ENCODE results near the gene FMNL2.

- TF ChIP-seq EZH2 (optimal IDR thresholded peaks at IDR 0.05; ENCODE audit: low read depth, low read length): no peak
- TF ChIP-seq, protein P1, sequence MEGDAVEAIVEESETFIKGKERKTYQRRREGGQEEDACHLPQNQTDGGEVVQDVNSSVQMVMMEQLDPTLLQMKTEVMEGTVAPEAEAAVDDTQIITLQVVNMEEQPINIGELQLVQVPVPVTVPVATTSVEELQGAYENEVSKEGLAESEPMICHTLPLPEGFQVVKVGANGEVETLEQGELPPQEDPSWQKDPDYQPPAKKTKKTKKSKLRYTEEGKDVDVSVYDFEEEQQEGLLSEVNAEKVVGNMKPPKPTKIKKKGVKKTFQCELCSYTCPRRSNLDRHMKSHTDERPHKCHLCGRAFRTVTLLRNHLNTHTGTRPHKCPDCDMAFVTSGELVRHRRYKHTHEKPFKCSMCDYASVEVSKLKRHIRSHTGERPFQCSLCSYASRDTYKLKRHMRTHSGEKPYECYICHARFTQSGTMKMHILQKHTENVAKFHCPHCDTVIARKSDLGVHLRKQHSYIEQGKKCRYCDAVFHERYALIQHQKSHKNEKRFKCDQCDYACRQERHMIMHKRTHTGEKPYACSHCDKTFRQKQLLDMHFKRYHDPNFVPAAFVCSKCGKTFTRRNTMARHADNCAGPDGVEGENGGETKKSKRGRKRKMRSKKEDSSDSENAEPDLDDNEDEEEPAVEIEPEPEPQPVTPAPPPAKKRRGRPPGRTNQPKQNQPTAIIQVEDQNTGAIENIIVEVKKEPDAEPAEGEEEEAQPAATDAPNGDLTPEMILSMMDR (IDR thresholded peaks at IDR 0.05; ENCODE audit: low read length): no peak
- no peak for TF ChIP-seq EZH2phosphoT487 (IDR thresholded peaks at IDR 0.05; ENCODE audit: low read length)
These were observed 165.8 kb downstream of the FMNL2 start for GRCh38 chr2:152500772-152501171.

All from MM.1S (cell line).